K562 (cell line): Measurements from ENCODE around the gene RING1. TPM values are rescaled to one million over a fixed set of nuclear protein-coding genes. Genes with fewer than 3 reads are reported as not detected.

Experiments used
- CGGBP1 ChIP-seq: fragments of 250-450 bp; sonication (Bioruptor Pico); IDR thresholded peaks from 2 replicates; pipeline ENCODE4 v1.9.0; 2021; ENCODE audit warnings: mild to moderate bottlenecking
- CHD1 ChIP-seq: fragments of 200-600 bp; sonication (generic); IDR thresholded peaks from one replicate; pipeline ENCODE4 v1.6.1; 2012; ENCODE audit warnings: mild to moderate bottlenecking, moderate library complexity, low read length, inconsistent platforms
- CREBBP ChIP-seq: IDR thresholded peaks from one replicate; pipeline ENCODE4 v1.6.1; 2012; ENCODE audit warnings: low read depth, mild to moderate bottlenecking, control low read depth, inconsistent platforms, low read length
- ETV1 ChIP-seq: fragments of 450-650 bp; conservative IDR thresholded peaks from 2 replicates; pipeline ENCODE4 v1.6.1; 2016; ENCODE audit warnings: missing genetic modification characterization, control low read depth, low read depth, missing compliant biosample characterization
- FOXA3 ChIP-seq, 2 experiments: fragments of 450-650 bp in 1 of 2; sonication (generic) in 1 of 2; formaldehyde crosslinking; IDR thresholded peaks in 1 of 2; conservative IDR thresholded peaks in 1 of 2; 2 replicates each; pipeline versions ENCODE4 v1.4.0 to v1.8.0; 2020 to 2022; ENCODE audit warnings: mild to moderate bottlenecking in 2 of 2, missing genetic modification reagents in 1 of 2
- FOXP1 ChIP-seq: sonication (generic); formaldehyde crosslinking; IDR thresholded peaks from 2 replicates; pipeline ENCODE4 v1.8.0; 2022; ENCODE audit warnings: mild to moderate bottlenecking, missing genetic modification reagents
- FUS ChIP-seq: fragments of 200-400 bp; formaldehyde crosslinking; optimal IDR thresholded peaks from 2 replicates; pipeline ENCODE3; 2017; ENCODE audit warnings: low read depth, low read length
- HDAC1 ChIP-seq, 2 experiments: fragments of 450-650 bp; IDR thresholded peaks; 2 replicates each; pipeline ENCODE4 v1.6.1; 2016 to 2017; ENCODE audit warnings: inconsistent platforms in 1 of 2, mild to moderate bottlenecking in 1 of 2, moderate library complexity in 1 of 2
- KLF6 ChIP-seq: fragments of 250-450 bp; sonication (Bioruptor Pico); IDR thresholded peaks from 2 replicates; pipeline ENCODE4 v1.4.0; 2020; ENCODE audit warnings: mild to moderate bottlenecking, moderate library complexity, borderline replicate concordance
- L3MBTL2 ChIP-seq: fragments of 450-650 bp; IDR thresholded peaks from 2 replicates; pipeline ENCODE4 v1.6.1; 2016; ENCODE audit warnings: mild to moderate bottlenecking, moderate library complexity
- MNT ChIP-seq, 2 experiments: fragments of 450-650 bp; conservative IDR thresholded peaks; 2 replicates each; pipeline ENCODE4 v1.6.1; 2017; ENCODE audit warnings: mild to moderate bottlenecking in 2 of 2, moderate library complexity in 2 of 2
- MYC ChIP-seq, 2 experiments: fragments of 250-450 bp in 1 of 2; sonication (Bioruptor Pico) in 1 of 2; IDR thresholded peaks; 2 replicates each; pipeline versions ENCODE4 v1.5.1 to v1.6.1; 2012 to 2021; ENCODE audit warnings: low read depth in 2 of 2, borderline replicate concordance in 1 of 2, improper control_type of control experiment in 1 of 2, low read length in 1 of 2, mild to moderate bottlenecking in 1 of 2, moderate library complexity in 1 of 2
- NR1H2 ChIP-seq: sonication (generic); formaldehyde crosslinking; IDR thresholded peaks from 2 replicates; pipeline ENCODE4 v1.4.0; 2020; ENCODE audit warnings: mild to moderate bottlenecking, missing genetic modification reagents
- PHTF2 ChIP-seq: fragments of 250-450 bp; sonication (Bioruptor Pico); IDR thresholded peaks from 2 replicates; pipeline ENCODE4 v1.5.0; 2021; ENCODE audit warnings: mild to moderate bottlenecking
- POLR2B ChIP-seq: fragments of 450-650 bp; IDR thresholded peaks from 2 replicates; pipeline ENCODE4 v1.6.1; 2018; ENCODE audit warnings: low read depth; ENCODE audit not compliant: partially characterized antibody
- SIN3A ChIP-seq, 2 experiments: fragments of 150-350 bp in 1 of 2; IDR thresholded peaks; 2 replicates each; pipeline ENCODE4 v1.6.1; 2011 to 2016; ENCODE audit warnings: borderline replicate concordance in 2 of 2, low read depth in 2 of 2, low read length in 2 of 2, mild to moderate bottlenecking in 2 of 2, moderate library complexity in 2 of 2; ENCODE audit not compliant: control insufficient read depth in 1 of 2
- SIRT6 ChIP-seq: IDR thresholded peaks from one replicate; pipeline ENCODE4 v1.6.1; 2012; ENCODE audit warnings: low read depth, mild to moderate bottlenecking, control low read depth, inconsistent platforms, low read length, moderate library complexity
- SMAD4 ChIP-seq: fragments of 250-450 bp; sonication (Bioruptor Pico); conservative IDR thresholded peaks from 2 replicates; pipeline ENCODE4 v1.8.0; 2021; ENCODE audit warnings: inconsistent platforms, mild to moderate bottlenecking, moderate library complexity
- SMARCA4 ChIP-seq: fragments of 450-650 bp; IDR thresholded peaks from 2 replicates; pipeline ENCODE4 v1.6.1; 2016
- SRSF9 ChIP-seq: fragments of 200-400 bp; formaldehyde crosslinking; IDR thresholded peaks from 2 replicates; pipeline ENCODE4 v1.6.1; 2017; ENCODE audit warnings: low read depth, low read length, borderline replicate concordance
- TBL1XR1 ChIP-seq, 2 experiments: IDR thresholded peaks; 2 replicates each; pipeline ENCODE4 v1.6.1; 2012; ENCODE audit warnings: improper control_type of control experiment in 2 of 2, low read length in 2 of 2, mild to moderate bottlenecking in 1 of 2
- TEAD4 ChIP-seq, 2 experiments: sonication (generic) in 1 of 2; formaldehyde crosslinking in 1 of 2; IDR thresholded peaks; 2 replicates each; pipeline versions ENCODE4 v1.6.1 to v1.8.0; 2012 to 2022; ENCODE audit warnings: borderline replicate concordance in 1 of 2, inconsistent platforms in 1 of 2, low read length in 1 of 2, mild to moderate bottlenecking in 1 of 2, missing genetic modification reagents in 1 of 2
- UBTF ChIP-seq, 2 experiments: IDR thresholded peaks; 2 replicates each; pipeline ENCODE4 v1.6.1; 2012; ENCODE audit warnings: improper control_type of control experiment in 2 of 2, low read depth in 2 of 2, low read length in 2 of 2, borderline replicate concordance in 1 of 2
- ZNF75A ChIP-seq: fragments of 450-650 bp; formaldehyde crosslinking; IDR thresholded peaks from 2 replicates; pipeline ENCODE4 v1.4.0; 2020; ENCODE audit warnings: mild to moderate bottlenecking
- polyA plus RNA-seq, 8 experiments: library from polyadenylated mRNA; depleted of rRNA in 4 of 8; stranded (reverse) in 5 of 8; unstranded in 3 of 8; fragments of >200 nt; fragmentation: Nextera tagmentation in 2 of 8; fragmentation: Illumina TruSeq in 1 of 8; extraction: Ambion mirVana in 2 of 8; extraction: Trizol in 1 of 8; gene quantifications; 2 replicates each; pipeline versions ENCODE4 v1.2.1 to v1.2.3, GENCODE V29; 2011 to 2014; ENCODE audit warnings: inconsistent platforms in 1 of 8, missing spikeins in 1 of 8
- total RNA-seq, 7 experiments: library from RNA; depleted of rRNA in 6 of 7; stranded (reverse); fragments of >200 nt in 6 of 7; fragmentation: Illumina TruSeq in 2 of 7; extraction: Trizol in 2 of 7; gene quantifications; 2 replicates each; pipeline versions ENCODE4 v1.2.1 to v1.2.3, GENCODE V29; 2011 to 2021; ENCODE audit warnings: low replicate concordance in 1 of 7

RING1 gene
- total and polyA plus RNA-seq, 9 of the 15 experiments (the other 6 are each of a cell fraction or from before 2014, with no cell fraction given), result 4.2 to 59.1 (median 36.9) TPM

- TF ChIP-seq UBTF (IDR thresholded peaks at IDR 0.05; ENCODE audit: borderline replicate concordance in 1 of 2, low read depth in 2 of 2, low read length in 2 of 2), result 0 out of 4 replicates have a peak, but pooled peaks of 1 of the 2 experiments have one; percentile 32
- no peak for TF ChIP-seq SMAD4 (CRISPR knock-in tag)
- TF ChIP-seq ZNF75A (CRISPR knock-in tag), result no peak
- no peak for TF ChIP-seq CGGBP1 (CRISPR knock-in tag)
- TF ChIP-seq KLF6 (CRISPR knock-in tag), result peak; percentile 25; the same call in 1 of the 2 replicates
- TF ChIP-seq FOXP1, result peak; percentile 99
- TF ChIP-seq L3MBTL2, result peak; percentile 73; the same call in 1 of the 2 replicates
- peak in 1 of 2 experiments; percentile 66; a peak in 1 of 4 replicates for TF ChIP-seq SIN3A (IDR thresholded peaks at IDR 0.05; ENCODE audit: borderline replicate concordance in 2 of 2, control insufficient read depth in 1 of 2, low read depth in 2 of 2, low read length in 2 of 2)
- TF ChIP-seq TEAD4 (IDR thresholded peaks at IDR 0.05; ENCODE audit: low read length), result no peak
- TF ChIP-seq TEAD4 (CRISPR knock-in tag; IDR thresholded peaks at IDR 0.05; ENCODE audit: borderline replicate concordance), result no peak
- no peak for TF ChIP-seq FUS
- TF ChIP-seq NR1H2 (CRISPR knock-in tag), result no peak
- no peak for TF ChIP-seq SIRT6
- no peak for TF ChIP-seq PHTF2 (CRISPR knock-in tag)
- TF ChIP-seq ETV1 (tag), result peak; percentile 79
- TF ChIP-seq SMARCA4, result no peak
- peak; percentile 8 for TF ChIP-seq POLR2B
- TF ChIP-seq CREBBP, result no peak
- TF ChIP-seq SRSF9, result no peak
- TF ChIP-seq FOXA3 (CRISPR knock-in tag; conservative IDR thresholded peaks at IDR 0.05 in 1 of 2, IDR thresholded peaks at IDR 0.05 in 1 of 2), result peak; percentile 60 to 96
- peak; percentile 58 to 87; a peak in 3 of 4 replicates for TF ChIP-seq HDAC1 (IDR thresholded peaks at IDR 0.05)
- 0 out of 4 replicates have a peak, but pooled peaks of 1 of the 2 experiments have one; percentile 46 for TF ChIP-seq TBL1XR1 (IDR thresholded peaks at IDR 0.05; ENCODE audit: low read length in 2 of 2)
- TF ChIP-seq CHD1, result no peak
- peak; percentile 75 for TF ChIP-seq MYC (IDR thresholded peaks at IDR 0.05; ENCODE audit: low read depth, low read length)
- TF ChIP-seq MYC (CRISPR knock-in tag; IDR thresholded peaks at IDR 0.05; ENCODE audit: borderline replicate concordance, low read depth), result no peak
- TF ChIP-seq MNT (conservative IDR thresholded peaks at IDR 0.05), result peak; percentile 96 to 97
Measured at GRCh38 chr6:33199687-33200218, 8.5 kb upstream of the RING1 start (continued).
